ENCODE data around the gene TCF7L2.
A peak's percentile ranks its signal among the peaks of the same experiment; 100 is the strongest.

The TCF7L2 gene

DNA sequence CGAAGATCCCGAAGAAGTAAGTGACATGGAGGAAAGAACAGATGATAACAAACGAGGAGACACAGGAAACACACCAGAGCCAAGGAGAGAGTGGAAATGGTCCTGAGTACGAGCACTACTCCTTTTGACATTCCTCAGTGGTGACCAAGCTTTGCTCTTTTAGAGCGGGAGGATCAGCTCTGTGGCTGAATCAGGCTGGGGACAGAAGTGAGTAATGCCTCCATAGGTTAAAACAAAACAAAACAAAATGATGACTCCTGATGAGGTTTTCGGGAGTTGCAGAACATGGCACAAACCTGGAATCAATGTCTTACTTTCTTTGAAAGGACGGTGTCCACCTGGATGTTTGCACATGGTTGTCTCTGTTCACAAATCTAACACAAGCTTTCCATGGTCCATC is 30.3 kb upstream of the TCF7L2 start:
- Mint-ChIP-seq H3K9me3 (no peaks in the 10 kb centered on the region), H3K4me1 (ENCODE audit: low read depth in 2 of 2) (no peaks in the 10 kb centered on the region), H3K36me3 (ENCODE audit: insufficient read depth) (no peaks in the 10 kb centered on the region), H3K27me3 (peaks cover 7 to 10% of the 10 kb centered on the region in 2 donors), H3K27ac (no peak overlapping the region), H3K4me3 (no peak overlapping the region)
- DNase-seq (no peak), ATAC-seq (replicated peaks) (no peak)

DNA sequence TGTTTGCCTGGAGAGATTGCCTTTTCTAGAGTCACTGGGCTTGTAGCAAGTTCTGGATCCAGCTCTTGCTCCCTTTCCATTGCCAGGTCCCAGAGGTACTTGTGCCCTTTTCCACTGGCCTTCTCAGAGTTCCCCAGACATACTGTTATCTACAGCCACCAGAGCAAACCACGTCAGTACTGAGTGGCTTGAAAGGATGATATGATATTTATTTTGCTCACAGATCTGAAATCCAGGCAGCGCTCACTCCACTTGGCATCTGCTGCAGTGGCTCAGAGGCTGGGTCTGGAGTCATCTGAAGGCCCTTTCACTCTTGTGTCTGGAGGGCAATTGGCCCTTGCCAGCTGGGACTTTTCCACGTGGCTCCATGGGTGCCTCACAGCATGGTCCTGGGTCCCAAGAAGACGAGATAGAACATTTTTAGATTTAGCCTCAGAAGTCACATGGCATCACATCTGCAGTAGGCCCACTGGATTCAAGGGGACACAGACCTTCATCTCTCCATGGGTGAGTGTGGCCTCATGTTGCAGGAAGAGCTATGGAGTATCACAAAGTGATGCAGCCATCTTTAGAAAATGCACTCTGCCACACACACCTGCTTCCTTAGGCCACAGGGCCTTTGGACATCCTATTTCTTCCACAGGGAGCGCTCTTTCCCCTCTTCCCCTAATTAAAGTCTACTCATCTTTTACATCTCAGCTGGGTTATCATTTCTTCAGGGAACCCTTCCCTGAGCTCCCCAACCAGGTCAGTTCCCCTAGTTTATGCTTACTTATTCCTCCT is 22.9 kb upstream of the TCF7L2 start:
- no peaks in the 10 kb centered on the region for H3K27me3 Mint-ChIP-seq
- DNase-seq = no peak
- H3K4me1 Mint-ChIP-seq (ENCODE audit: low read depth in 2 of 2) = no peaks in the 10 kb centered on the region
- H3K27ac Mint-ChIP-seq = no peak overlapping the region
- no peaks in the 10 kb centered on the region for H3K36me3 Mint-ChIP-seq (ENCODE audit: insufficient read depth)
- no peak for ATAC-seq (replicated peaks)
- H3K9me3 Mint-ChIP-seq = peaks cover 4 to 10% of the 10 kb centered on the region in 2 donors
- no peak overlapping the region for H3K4me3 Mint-ChIP-seq

DNA sequence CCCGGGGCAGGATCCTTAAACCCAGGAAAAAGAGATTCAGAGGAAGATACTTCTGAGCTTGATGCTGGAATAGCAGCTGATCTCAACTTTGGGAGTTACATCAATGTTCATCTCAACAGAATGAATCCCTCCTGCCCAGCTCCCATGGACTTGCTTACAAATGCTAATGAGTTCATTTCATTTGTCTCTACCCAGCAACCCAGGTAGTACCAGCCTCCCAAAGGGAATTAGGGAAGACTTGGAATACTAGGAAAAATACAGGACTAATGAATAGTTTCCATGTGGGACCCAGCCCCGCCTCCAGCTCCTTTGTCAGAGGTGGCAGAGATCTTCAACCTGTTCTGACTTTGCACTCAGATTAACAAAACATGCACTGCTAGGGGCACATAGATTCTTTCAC is 22.1 kb upstream of the TCF7L2 start:
- no peak overlapping the region for H3K27ac Mint-ChIP-seq
- no peaks in the 10 kb centered on the region for H3K4me1 Mint-ChIP-seq (ENCODE audit: low read depth in 2 of 2)
- no peak for ATAC-seq (replicated peaks)
- no peaks in the 10 kb centered on the region for H3K36me3 Mint-ChIP-seq (ENCODE audit: insufficient read depth)
- DNase-seq = no peak
- H3K4me3 Mint-ChIP-seq = no peak overlapping the region
- H3K9me3 Mint-ChIP-seq = peaks cover 4 to 10% of the 10 kb centered on the region in 2 donors
- peaks cover 5 to 8% of the 10 kb centered on the region in 2 donors for H3K27me3 Mint-ChIP-seq

DNA sequence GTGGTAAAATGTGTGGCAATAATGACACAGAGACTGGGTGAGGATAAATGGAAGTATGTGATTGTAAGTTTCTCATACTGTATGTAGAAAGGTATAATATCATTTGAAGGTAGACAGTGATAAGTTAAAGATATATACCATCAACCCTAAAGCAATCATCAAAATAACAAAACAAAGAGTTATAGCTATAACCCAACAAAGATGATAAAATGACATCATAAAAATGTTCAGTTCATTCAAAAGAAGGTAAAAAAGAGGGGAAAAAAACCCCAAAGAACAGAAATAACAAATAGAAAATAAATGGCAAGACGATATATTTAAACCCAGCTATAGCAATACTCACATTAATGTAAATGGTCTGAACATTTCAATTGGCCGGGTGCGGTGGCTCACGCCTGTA is 17.4 kb upstream of the TCF7L2 start:
- DNase-seq (no peak), ATAC-seq (replicated peaks) (no peak)
- no peak overlapping the region for H3K4me3 Mint-ChIP-seq
- H3K27ac Mint-ChIP-seq = no peak overlapping the region
- H3K4me1 Mint-ChIP-seq (ENCODE audit: low read depth in 2 of 2) = no peaks in the 10 kb centered on the region
- H3K9me3 Mint-ChIP-seq = peaks cover 4 to 10% of the 10 kb centered on the region in 2 donors
- peaks cover 8 to 17% of the 10 kb centered on the region in 2 donors for H3K27me3 Mint-ChIP-seq
- H3K36me3 Mint-ChIP-seq (ENCODE audit: insufficient read depth) = no peaks in the 10 kb centered on the region

DNA sequence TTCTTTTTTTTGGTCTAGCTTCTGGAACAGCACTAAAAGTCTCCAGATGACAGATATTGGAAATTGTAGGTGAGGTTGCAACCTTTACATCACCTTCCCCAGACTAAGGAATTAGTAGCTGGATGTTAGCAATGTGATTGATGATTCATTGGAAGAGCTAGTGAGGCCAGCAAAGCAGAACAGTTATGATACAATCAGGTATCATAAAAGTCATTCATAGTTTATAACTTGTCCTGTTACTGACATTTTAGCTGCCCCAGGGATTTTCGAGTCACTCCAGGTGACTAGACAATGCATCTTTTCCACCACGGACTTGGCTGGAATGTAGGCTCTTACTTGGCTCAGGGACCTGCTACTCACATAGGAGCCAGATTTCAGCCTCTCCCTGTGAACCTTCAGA is 15.9 kb upstream of the TCF7L2 start:
- peaks cover 2% of the 10 kb centered on the region for H3K36me3 Mint-ChIP-seq (ENCODE audit: insufficient read depth)
- ATAC-seq (replicated peaks) (no peak), DNase-seq (no peak)
- peaks cover 16 to 27% of the 10 kb centered on the region in 2 donors for H3K27me3 Mint-ChIP-seq
- peaks cover 4 to 7% of the 10 kb centered on the region in 2 donors for H3K9me3 Mint-ChIP-seq
- no peak overlapping the region for H3K27ac Mint-ChIP-seq
- H3K4me1 Mint-ChIP-seq (ENCODE audit: low read depth in 2 of 2) = no peaks in the 10 kb centered on the region
- no peak overlapping the region for H3K4me3 Mint-ChIP-seq

DNA sequence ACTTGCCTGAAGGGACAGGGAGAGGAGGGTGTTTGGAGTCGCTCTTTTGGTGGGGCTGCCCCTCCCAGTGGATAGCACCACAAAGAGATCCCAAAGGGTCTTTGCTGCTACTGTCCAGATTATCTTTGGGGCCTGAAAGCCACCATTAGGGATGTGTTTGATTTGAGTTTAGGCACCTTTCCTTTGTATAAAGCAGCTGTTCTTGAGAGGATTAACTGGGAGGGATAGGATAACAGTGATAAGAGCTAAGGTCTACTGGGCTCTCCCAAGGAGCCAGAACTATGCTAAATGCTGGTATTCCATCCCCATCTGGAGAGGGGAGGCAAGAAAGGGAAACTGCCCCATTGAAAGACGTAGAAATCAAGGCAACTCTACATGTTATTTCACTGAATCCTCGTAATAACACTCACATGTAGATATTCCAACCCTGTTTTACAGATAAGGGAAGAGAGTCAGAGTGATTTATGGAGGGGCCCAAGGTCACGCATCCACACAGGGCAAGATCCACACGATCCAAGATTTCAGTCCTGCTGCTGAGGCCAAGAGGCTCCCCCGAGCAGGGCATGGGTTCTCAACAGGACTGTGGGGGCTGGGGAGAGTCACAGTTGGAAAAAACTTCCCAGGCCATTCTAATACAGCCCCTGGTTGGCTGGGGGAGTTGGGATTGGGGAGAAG is 11.1 kb upstream of the TCF7L2 start:
- peaks cover 2% of the 10 kb centered on the region for H3K36me3 Mint-ChIP-seq (ENCODE audit: insufficient read depth)
- H3K9me3 Mint-ChIP-seq = no peaks in the 10 kb centered on the region
- H3K4me3 Mint-ChIP-seq = no peak overlapping the region
- ATAC-seq (replicated peaks) (no peak), DNase-seq (no peak)
- H3K27ac Mint-ChIP-seq = no peak overlapping the region
- peaks cover 14% of the 10 kb centered on the region in 2 donors for H3K27me3 Mint-ChIP-seq
- no peaks in the 10 kb centered on the region for H3K4me1 Mint-ChIP-seq (ENCODE audit: low read depth in 2 of 2)

DNA sequence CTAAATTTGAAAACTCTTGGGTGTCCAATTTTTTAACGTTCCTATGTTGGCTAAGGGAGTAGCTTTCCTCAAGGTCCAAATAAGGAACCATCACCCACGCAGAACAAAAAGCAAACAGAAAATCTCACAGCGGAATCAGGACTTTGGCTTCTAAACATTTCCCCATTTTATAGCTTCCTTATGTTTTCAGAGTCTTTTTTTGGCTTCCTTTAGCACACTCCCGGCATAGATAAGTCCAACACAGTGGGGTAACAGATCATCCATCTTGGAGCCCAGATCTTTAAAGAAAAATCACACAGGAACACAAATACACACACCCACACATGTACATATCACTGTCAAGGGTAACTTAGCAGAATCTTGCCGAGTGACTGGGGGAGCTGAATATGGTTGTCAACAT is 4.2 kb upstream of the TCF7L2 start:
- Mint-ChIP-seq H3K27me3 (no peaks in the 10 kb centered on the region), H3K27ac (no peak overlapping the region), H3K36me3 (ENCODE audit: insufficient read depth) (peaks cover 11% of the 10 kb centered on the region), H3K4me3 (no peak overlapping the region), H3K4me1 (ENCODE audit: low read depth in 2 of 2) (peaks cover 11 to 17% of the 10 kb centered on the region in 2 donors), H3K9me3 (no peaks in the 10 kb centered on the region)
- no peak for ATAC-seq (replicated peaks)
- no peak for DNase-seq

DNA sequence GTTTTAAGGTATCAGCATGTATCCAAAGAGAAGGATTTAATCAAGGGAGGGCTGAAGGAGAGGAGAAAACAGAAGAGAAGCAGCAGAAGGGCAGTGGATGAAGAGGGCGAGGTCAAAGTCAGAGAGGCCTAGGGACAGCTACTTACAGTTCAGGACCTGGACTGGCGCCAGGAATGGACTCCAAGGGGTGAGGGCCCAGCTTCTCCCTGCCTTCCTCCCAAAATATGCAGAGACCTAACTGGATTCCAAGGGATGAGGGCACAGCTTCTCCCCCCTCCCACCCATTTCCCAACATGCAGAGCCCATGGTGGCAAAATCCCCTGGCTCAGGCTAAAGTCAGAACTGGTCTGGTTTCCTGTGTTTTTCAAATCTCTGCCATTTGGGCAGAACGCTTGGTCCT is 3.4 kb upstream of the TCF7L2 start:
- DNase-seq (no peak), ATAC-seq (replicated peaks) (no peak)
- peaks cover 11 to 17% of the 10 kb centered on the region in 2 donors for H3K4me1 Mint-ChIP-seq (ENCODE audit: low read depth in 2 of 2)
- no peak overlapping the region for H3K27ac Mint-ChIP-seq
- H3K36me3 Mint-ChIP-seq (ENCODE audit: insufficient read depth) = peaks cover 13% of the 10 kb centered on the region
- H3K9me3 Mint-ChIP-seq = no peaks in the 10 kb centered on the region
- H3K4me3 Mint-ChIP-seq = no peak overlapping the region
- no peaks in the 10 kb centered on the region for H3K27me3 Mint-ChIP-seq

DNA sequence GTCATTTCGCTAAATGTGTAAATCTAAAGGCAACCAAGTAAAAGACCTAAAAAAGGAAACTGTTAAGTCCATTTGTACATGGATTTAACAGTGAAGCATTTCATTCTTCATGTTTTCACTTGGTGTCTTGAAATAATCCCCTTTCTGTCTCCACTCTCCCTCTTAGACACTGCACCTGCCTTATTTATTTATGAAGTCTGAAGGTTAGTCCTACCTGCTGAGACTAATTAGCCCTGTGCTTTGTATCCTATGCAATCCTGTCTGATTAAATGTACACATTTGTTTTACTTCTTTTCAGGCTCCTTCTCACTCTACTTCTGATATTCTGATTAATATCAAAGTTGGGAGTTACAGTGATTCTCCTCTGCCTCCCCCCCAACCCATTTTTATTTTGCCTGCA is 1.9 kb upstream of the TCF7L2 start:
- Mint-ChIP-seq H3K4me3 (no peak overlapping the region), H3K27ac (peak overlapping the region in 1 of 2 donors; percentile 94), H3K36me3 (ENCODE audit: insufficient read depth) (peaks cover 17% of the 10 kb centered on the region), H3K4me1 (ENCODE audit: low read depth in 2 of 2) (peaks cover 18 to 20% of the 10 kb centered on the region in 2 donors), H3K9me3 (no peaks in the 10 kb centered on the region), H3K27me3 (peaks cover 0 to 5% of the 10 kb centered on the region in 2 donors)
- ATAC-seq (replicated peaks) (no peak), DNase-seq (no peak)

DNA sequence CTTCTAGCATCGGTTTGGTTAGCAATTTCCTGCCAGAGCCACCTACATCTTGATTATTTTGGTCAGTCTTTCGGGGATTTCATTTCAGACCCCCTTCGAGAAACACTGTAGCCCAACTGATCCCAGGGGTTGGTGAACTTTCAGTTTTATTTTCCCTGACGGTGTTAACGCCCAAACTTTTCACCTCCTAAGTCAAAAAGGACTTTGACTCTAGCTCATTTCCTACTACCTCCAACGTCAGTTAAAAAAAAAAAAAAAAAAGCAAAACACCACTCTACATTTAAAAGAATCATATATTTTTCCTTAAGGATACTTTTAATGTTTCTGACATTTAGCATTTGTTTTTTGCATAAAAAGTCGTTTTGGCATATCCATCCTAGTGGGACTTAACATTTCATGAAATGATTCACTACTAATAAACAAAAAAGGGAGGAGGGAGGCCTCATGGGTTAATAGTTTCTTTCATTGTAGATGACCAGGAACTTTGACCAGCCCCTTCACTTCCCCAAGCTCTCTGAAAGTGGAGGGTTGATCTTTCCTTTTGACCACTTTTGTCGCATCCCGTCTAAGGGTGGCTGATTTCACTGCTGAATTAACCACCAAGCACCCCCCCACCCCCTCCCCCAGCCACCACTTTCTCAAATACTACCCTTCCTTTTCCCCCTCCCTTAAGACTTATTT is 764 bp upstream of the TCF7L2 start:
- Mint-ChIP-seq H3K27me3 (peaks cover 0 to 5% of the 10 kb centered on the region in 2 donors), H3K27ac (peak overlapping the region; percentile 94 to 95), H3K4me3 (peak overlapping the region; percentile 92 to 97), H3K36me3 (ENCODE audit: insufficient read depth) (peaks cover 15% of the 10 kb centered on the region), H3K9me3 (no peaks in the 10 kb centered on the region), H3K4me1 (ENCODE audit: low read depth in 2 of 2) (peaks cover 18 to 20% of the 10 kb centered on the region in 2 donors)
- ATAC-seq (replicated peaks) (no peak), DNase-seq (no peak)

DNA sequence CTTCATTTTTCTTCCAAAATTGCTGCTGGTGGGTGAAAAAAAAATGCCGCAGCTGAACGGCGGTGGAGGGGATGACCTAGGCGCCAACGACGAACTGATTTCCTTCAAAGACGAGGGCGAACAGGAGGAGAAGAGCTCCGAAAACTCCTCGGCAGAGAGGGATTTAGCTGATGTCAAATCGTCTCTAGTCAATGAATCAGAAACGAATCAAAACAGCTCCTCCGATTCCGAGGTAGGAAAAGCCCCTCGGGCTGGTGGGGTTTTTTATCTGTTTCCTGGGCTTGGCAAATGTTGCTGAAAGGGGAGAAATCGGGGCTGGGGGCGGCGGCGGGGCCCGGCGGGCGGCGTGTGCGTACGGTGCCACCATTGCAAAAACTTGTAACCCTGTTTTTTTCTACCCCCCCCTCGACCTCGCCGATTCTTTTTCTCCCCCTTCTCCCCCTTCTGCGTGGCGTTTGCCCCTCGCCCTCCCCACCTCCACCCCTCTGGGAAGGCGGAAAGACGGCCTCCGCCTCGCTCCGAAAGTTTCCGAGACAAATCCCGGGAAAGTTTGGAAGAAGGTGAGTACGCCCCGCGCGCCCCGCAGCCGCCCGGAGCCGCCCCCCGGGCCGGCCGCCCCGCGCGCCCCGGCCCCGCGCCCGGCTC is 789 bp downstream of the TCF7L2 start:
- H3K4me1 Mint-ChIP-seq (ENCODE audit: low read depth in 2 of 2) = peaks cover 22 to 25% of the 10 kb centered on the region in 2 donors
- peaks cover 0 to 5% of the 10 kb centered on the region in 2 donors for H3K27me3 Mint-ChIP-seq
- peaks cover 15% of the 10 kb centered on the region for H3K36me3 Mint-ChIP-seq (ENCODE audit: insufficient read depth)
- peak; percentile 21 for ATAC-seq (replicated peaks)
- no peaks in the 10 kb centered on the region for H3K9me3 Mint-ChIP-seq
- peak overlapping the region; percentile 94 to 95 for H3K27ac Mint-ChIP-seq
- H3K4me3 Mint-ChIP-seq = peak overlapping the region; percentile 92 to 97
- DNase-seq = peak; percentile 7 to 13 (median 9)

DNA sequence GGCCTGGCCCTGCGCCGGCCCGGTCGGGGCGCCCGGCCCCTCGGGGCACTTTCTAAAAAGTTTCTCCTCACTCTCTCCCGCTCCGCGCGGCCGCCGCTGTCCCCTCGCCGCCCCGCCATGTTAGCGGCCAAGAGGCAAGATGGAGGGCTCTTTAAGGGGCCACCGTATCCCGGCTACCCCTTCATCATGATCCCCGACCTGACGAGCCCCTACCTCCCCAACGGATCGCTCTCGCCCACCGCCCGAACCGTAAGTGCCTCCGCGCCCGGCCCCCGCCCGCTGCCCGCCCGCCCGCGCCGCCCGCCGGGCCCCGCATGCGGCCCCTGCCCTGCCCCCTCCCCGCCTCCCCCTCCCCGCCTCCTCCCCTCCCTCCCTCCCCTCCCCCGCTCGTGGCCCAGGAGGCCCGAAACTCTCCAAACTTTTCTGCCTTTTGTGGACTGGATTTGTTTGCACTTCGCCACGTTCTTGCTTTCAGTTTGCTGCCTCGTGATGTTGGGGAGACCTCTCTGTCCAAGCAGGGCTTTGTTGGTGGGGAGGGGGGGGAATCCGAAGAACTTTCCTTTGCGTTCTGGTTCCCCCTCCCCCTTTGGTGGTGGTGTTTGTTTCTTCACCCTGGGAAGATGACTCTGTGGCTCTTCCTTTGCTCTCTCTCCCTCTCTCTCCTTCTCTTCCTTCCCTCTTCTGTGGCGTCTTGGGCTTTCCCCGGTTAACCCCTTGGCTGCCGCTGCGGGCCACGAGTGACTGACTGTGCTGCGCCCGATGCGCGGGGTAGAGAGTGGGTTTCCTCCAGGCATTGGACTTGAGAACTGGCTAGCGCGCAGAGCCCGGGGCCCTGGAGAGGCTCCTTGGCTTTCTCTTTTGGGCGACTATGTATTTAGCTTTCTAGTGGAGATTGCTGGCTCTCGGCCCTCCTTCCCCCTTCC is 1.6 kb downstream of the TCF7L2 start:
- H3K27me3 Mint-ChIP-seq = peaks cover 0 to 5% of the 10 kb centered on the region in 2 donors

More for the DNA sequence above, 1.6 kb downstream of the TCF7L2 start:
- ATAC-seq (replicated peaks) = peak; percentile 46
- Mint-ChIP-seq H3K9me3 (no peaks in the 10 kb centered on the region), H3K4me1 (ENCODE audit: low read depth in 2 of 2) (peaks cover 22 to 25% of the 10 kb centered on the region in 2 donors), H3K36me3 (ENCODE audit: insufficient read depth) (peaks cover 15% of the 10 kb centered on the region), H3K4me3 (peak overlapping the region; percentile 92 to 97), H3K27ac (peak overlapping the region; percentile 94 to 95)
- peak; percentile 31 to 41 (median 38) for DNase-seq

Data from effector memory CD8-positive, alpha-beta T cell (primary cell).